HG03139 (cell line): ENCODE data around the gene POLG2.
"Not testable (repeated sequence)": the region's sequence is repeated elsewhere in the genome, so short reads cannot be mapped to it uniquely, and the experiment has no call there.

Experiments
- ATAC-seq: cut with Tn5 transposase; IDR thresholded peaks from one replicate; pipeline ENCODE4 v1.9.1; 2021; ENCODE audit not compliant: unreplicated experiment

The POLG2 gene

DNA sequence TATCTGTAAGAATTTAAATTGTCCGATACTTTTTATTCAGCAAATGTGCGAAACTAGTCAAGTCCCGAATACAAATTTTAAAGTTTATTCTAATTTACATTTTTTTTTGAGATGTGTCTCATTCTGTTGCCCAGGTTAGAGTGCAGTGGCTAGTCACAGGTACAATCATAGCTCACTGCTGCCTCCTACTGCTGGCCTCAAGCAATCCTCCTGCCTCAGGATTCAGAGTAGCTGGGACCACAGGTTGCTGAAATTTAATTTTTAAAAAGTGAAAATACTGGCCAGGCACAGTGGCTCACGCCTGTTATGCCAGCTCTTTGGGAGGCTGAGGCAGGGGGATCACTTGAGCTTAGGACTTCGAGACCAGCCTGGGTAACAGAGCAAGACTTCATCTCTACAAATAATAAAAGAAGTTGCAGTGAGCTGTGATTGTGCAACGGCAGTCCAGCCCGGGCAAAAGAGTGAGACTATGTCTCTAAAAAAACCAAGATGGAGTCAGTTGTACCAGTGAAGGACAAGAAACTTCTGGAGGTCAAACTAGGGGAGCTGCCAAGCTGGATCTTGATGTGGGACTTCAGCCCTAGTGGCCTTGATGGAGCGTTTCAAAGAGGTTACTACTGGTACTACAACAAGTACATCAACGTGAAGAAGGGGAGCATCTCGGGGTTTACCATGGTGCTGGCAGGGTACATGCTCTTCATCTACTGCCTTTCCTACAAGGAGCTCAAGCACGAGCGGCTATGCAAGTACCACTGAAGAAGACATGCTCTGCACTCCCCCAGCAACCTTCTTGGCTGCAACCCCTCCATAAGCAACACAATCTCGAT is 5.6 kb downstream of the POLG2 start:
- ATAC-seq = no peak

DNA sequence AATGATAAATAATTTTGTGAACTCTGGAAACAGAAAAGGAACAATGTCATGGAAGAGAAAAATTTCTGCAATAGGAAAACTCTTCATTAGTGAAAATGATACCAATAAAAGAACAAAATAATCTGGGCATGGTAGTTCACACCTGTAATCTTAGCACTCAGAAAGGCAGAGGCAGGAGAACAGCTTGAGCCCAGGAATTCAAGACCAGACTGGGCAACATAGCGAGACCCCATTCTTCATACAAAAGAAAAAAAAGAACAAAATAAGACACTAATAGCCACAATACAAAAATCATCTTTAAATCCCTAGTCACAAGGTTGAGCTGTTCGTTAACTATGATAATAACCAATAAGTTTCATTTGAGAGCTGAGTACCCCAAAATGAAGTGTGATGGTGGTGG is 8.6 kb downstream of the POLG2 start:
- ATAC-seq = no peak

DNA sequence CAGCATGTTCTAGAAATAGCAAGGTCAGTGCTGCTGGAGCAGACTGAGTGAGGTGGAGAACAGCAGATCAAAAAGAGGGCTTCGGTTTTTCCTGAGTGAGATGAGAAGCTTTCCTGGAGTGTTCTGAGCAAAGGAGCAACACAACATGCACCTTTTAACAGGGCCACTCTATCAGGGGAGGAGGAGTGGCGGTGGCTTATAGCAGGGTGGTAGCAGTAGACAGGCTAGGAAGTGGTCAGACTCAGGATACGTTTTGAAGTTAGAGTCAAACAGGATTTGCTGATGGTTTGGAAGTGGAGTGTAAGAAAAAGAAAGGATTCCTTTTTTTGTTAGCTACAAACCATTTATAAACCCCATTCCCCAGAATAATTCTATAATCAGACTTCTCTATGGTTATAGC is 12.5 kb downstream of the POLG2 start:
- no peak for ATAC-seq

DNA sequence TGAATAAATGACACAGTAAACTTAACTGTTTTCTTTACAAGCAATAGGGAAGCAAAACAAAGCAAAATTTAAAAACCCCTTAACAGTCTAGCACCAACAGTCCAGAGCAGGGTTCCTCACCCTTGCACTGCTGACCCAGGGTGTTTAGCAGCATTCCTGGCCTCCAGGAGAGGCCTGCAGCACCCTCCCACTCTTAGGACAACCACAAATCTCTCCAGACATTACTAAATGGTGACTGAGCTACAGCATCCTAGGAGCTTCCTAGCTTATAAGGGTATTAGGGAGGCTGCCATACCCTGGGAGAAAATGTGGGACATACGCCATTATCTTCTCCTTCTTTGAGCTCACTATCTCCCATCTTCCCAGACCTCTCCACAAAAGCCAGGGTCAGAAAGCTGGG is 15.9 kb downstream of the POLG2 start:
- no peak for ATAC-seq

DNA sequence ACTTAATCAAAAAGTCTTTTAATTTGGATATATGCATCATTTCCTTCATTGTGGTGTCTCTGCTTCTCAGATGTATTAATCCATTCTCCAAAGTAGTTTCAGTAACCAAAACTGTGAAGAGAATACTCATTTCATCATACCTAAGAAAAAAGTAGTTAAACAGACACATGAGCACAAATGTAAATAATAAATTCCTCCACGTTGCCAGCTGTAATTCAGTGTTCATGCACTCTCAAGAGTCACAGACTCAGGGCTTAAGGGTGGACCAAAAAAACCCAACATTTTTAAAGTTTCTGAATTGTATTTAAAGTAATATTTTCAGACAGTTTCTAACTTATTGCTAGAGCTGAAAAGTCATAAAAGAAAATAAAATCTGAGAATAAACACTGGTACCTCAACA is 19.0 kb downstream of the POLG2 start:
- ATAC-seq = no peak

DNA sequence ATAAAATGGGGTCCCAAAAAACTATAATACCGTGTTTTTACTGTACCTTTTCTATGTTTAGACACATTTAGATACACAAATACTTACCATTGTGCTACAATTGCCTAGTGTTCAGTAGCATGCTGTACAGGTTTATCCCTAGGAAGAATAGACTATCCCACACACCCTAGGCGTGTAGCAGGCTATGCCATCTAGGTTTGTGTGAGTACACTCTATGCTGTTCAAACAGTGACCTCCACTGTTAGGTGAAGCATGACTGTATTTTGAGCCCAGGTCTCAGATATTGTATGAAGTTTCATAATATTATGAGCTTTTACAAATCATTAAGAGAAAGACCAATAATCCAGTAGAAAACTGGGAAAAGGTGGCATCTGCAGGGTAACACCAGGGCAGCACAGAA is 24.3 kb downstream of the POLG2 start:
- ATAC-seq = no peak

DNA sequence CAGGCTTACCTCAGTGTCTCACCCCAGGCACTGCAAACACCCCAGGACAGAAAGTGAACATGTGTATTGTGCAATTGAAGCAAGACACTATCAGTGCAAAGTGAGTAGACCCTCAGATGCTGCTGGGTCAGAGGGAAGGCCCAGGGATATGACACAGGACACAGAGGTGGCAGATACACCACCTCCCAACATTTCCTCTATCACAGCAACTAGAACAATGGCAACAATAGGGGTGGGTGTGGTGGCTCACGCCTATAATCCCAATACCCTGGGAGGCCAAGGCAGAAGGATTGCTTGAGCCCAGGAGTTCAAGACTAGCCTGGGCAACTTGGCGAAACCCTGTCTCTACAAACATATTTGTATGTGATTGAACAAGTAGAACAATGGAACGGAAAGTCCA is 25.4 kb downstream of the POLG2 start:
- no peak for ATAC-seq

DNA sequence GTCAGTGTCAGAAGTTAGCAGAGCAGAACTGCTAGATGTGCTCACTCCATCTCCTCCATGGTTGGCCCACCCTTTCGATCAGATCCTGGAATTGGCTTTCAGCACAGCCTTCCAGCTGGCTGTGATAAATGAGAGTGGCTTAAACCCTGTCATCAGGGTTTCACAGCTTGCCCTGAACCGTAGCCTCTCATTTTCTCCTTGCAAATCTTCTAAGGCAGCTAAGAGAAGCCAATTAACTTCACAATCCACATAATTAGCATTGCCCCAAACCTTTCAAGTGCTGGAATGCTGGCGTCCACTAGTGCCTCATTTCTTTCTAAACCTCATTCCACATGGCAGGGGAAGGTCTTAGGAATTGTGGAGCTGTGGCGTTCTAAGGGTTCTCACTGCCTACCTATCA is 26.2 kb downstream of the POLG2 start:
- ATAC-seq = no peak

DNA sequence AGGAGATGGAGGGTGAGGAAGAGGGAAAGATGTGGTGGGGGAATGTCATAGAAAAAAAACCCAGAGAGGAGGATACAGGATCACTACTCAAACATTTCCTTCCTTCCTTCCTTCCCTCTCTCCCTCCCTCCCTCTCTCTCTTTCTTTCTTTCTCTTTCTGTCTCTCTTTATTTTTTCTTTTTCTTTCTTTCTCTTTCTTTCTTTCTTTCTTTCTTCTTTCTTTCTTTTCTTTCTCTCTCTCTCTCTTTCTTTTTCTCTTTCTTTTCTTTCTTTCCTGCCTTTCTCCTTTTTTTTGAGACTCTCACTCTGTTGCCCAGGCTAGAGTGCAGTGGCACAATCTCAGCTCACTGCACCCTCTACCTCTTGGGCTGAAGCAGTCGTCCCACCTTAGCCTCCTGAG is 30.0 kb downstream of the POLG2 start:
- ATAC-seq = not testable (repeated sequence)

DNA sequence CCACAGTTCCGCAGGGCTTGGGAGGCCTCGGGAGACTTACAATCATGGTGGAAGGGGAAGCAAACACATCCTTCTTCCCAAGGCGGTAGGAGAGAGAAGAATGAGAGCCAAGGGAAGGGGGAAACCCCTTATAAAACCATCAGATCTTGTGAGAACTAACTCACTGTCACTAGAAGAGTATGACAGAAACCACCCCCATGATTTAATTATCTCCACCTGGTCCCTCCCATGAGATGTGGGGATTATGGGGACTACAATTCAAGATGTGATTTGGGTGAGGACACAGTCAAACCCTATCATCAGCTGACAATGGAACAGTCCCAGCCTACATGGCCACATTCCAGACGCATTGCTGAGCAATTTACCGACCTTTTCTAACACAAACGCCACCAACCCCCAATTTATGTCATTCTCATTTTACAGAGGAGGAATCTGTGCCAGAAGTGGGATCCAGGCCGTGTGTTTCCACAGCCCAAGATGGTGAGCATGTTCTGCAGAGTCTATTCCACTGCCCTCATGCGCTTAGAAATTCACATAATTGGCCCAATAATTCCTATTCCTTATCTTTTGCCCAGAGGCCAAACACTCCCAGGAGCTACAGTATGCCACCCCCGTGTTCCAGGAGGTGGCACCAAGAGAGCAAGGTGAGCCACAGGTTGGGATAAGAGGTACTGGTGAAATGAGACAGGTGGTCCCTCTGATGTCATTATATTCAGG is 30.7 kb downstream of the POLG2 start:
- no peak for ATAC-seq

DNA sequence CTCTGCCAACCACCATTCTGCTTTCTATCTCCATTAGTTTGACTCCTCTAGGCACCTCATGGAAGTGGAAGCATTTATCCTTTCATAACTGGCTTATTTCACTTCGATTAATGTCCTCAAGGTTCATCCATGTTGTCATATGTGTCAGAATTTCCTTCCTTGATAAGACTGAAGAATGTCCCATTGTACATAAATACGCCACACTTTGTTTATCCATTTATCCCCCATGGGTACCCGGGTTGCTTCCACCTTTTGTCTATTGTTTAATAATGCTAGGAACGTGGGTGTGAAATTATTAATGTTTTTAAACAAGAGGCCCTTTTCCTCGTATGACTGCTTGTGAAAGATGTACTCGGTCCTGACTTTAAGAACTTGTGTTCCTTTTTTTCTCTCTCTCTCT is 35.1 kb downstream of the POLG2 start:
- ATAC-seq = no peak

DNA sequence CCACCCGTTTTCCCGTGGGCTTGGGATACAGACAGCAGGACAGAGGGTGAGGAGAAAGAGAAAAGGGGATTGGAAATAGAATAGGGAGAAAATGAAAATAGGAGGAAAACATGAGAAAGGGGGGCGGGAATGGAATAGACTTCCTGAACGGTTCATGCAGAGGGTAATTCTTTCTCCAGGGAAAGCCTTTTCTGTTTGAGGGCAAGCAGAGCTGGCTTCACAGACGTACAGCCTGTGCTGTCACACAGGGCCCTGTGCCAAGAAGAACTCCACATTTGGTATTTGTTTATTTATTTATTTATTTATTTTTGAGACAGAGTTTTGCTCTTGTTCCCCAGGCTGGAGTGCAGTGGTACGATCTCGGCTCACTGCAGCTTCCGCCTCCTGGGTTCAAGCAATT is 35.9 kb downstream of the POLG2 start:
- no peak for ATAC-seq

DNA sequence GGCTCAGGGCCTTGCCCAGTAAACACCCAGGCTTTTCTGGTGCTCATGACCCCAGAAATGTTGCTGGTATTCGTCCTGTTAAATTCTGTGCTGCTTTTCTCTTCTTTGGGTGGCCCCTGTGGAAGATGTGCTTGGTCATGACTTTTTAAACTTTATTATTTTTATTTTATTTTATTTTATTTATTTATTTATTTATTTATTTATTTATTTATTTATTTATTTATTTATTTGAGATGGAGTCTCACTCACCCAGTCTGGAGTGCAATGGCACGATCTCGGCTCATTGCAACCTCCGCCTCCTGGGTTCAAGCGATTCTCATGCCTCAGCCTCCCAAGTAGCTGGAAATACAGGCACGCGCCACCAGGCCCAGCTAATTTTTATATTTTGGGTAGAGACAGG is 37.0 kb downstream of the POLG2 start:
- not testable (repeated sequence) for ATAC-seq

DNA sequence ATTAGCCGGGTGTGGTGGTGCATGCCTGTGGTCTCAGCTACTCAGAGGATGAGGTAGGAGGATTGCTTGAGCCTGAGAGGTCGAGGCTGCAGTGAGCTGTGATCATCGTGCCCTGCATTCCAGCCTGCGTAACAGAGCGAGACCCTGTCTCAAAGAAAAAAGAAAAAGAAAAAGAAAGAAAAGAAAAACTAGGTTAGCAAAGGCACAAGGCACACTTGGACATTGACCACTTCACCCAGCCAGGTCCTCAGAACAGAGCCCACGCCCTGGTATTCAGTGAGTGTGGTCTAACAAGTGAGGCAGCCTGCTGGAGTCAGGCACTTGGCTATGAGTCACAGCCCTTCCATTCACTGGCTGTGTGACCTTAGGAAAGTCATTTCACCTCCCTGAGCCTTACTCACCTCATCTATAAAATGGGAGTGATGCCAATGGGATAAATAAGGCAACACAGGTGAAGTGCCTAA is 37.5 kb downstream of the POLG2 start:
- ATAC-seq = no peak

DNA sequence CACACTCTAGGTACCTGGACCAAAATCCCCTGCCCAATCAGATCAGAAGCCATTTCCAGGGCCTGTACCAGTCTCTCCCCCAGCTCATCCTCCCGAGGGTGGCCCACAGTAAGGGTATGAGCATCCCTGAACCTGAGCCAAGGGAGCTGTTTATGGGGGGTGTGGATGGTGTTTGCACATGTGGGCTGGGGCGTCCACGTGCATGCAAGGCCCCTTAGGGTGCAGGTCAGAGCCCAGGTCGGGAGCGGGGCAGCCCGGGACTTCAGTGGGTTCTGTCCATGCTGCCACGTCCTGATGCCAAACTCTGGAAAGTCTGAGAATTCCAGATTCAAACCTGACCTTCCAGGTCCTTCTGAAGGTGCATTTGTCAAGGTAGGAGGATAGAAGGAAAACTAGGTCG is 38.1 kb downstream of the POLG2 start:
- ATAC-seq = no peak

DNA sequence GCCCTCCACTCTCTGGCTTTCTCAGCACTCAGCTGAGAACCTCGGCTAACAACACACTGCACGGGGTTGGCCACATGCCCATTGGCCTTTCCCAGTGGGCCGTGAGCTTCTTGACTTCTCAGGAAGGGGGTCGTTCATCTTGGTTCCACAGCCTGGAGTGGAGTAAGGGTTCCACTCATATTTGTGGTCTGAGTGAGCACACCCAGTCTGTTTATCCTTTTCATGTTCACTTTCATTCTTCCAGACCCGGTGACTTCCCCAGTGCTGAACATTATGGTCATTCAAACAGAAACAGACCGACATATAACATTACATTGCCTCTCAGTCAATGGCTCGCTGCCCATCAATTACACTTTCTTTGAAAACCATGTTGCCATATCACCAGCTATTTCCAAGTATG is 39.7 kb downstream of the POLG2 start:
- ATAC-seq = no peak

DNA sequence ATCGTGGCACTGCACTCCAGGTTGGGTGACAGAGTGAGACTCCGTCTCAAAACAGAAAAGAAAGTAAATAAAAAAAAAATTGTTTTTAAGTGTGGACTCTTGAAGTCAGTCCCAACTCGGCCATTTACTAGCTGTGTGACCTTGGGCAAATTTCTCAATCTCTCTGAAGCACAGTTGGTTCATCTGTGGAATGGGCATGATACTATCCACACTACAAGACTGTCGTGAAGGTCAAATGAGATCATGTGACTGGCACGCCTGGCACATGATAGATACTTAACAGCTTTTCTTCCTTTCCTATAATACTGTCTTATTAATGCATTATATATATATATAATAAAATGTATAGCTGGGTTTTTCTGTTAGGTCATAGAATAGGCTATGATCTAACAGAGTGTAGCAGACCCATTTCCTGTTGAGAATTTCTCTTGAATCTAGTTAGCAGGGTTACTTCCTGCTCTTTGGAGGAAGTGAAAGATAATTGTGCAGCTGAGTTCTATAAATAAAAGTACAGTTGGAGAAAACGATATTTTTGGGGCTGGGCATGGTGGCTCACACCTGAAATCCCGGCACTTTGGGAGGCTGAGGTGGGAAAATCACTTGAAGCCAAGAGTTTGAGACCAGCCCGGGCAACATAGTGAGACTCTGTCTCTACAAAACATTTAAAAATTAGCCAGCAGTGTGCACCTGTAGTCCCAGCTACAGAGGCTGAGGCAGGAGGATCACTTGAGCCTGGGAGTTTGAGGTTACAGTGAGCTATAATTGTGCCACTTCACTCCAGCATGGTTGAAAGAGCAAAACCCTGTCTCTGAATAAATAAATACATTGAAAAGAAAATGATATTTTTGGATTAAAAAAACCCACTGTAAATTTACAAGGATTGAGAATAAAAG is 40.6 kb downstream of the POLG2 start:
- peak; percentile 77 for ATAC-seq

DNA sequence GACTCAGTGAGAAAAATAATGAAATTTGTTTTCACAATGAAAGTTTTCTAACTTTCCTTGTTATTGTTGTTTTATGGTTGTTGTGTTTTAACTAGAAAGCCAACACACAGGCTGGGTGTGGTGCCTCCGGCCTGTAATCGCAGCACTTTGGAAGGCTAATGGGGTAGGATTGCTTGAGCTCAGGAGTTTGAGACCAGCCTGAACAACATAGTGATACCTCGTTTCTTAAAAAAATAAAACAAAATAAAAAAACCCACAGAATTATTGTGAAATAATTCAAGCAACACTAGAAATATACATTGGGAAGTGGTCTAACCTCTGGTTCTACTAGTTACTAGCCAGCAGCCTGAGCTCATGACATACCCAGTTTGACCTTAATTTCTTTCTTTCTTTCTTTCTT is 47.3 kb downstream of the POLG2 start:
- ATAC-seq = no peak

DNA sequence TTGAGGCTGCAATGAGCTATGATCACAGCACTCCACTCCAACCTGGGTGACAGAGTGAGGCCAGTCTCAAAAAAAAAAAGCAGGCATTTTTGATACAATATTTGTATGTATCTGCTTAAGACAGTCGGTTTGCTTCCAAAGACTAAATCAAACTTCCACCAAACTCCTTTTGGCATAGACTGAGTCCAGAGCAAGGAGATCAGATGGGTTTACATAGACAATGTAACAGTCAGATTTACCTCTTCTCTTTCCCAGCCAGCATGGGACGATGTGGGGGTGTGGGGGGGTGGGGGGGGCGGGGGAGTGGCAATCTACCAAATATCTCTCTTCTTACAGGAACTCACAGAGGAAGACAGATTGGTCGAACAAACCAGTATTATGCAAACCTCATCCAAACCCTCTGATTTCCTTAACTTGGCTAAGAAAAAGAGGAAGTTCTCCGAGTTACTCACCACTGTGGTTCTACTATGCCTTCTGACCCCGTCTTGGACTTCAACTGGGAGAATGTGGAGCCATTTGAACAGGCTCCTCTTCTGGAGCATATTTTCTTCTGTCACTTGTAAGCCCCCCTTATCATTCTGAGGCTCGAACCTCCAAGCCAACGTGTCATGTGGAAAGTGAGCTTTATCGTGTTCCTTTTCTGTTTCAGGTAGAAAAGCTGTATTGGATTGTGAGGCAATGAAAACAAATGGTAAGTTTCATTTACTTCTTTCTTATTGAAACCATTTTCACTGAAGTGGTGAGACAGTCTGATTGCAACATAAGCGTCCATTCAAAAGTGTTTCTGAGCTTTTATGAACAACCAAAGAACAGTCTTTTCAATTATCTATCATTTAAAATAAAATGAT is 48.0 kb downstream of the POLG2 start, which contains the start of gene MILR1:
Gene MILR1, plus strand, starts transcription at position 451 of the 848 bp plus-strand sequence. Its CDS starts 54 bp downstream, at position 505.
- ATAC-seq = no peak

DNA sequence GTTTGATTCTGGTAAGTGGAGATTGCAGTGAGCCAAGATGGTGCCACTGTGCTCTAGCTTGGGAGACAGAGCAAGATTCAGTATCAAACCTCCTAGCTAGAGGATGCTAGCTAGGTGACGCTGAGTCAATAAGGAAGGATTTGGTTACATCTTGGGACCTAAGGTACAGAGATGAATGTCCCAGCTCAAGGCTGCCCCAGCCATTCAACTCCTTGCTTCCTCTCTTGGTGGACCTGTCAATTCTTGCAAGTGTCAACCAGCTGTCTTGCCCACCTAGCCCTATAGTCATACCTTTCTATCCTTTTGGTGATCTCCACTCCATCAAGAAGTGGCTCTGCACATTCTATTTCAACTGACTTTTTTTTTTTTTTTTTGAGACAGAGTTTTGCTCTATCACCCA is 49.3 kb downstream of the POLG2 start:
- no peak for ATAC-seq
